H9 (cell line): ENCODE data around the gene EXOC3. TPM values are rescaled to one million over a fixed set of nuclear protein-coding genes. Genes with fewer than 3 reads are reported as not detected.
A peak's percentile ranks its signal among the peaks of the same experiment; 100 is the strongest.

Experiments
- DNase-seq: peaks from one replicate; pipeline ENCODE4 v3.0.0-alpha.2; 2017
- H2AFZ ChIP-seq: one replicate; pipeline ENCODE4 v1.6.1; 2013; ENCODE audit warnings: mild to moderate bottlenecking, low read length, control low read depth, moderate library complexity
- H2AK5ac ChIP-seq: 2 replicates; pipeline ENCODE4 v1.6.1; 2013; ENCODE audit warnings: low read length, control low read depth, mixed read lengths; ENCODE audit not compliant: insufficient read length
- H2BK120ac ChIP-seq: one replicate; pipeline ENCODE4 v1.6.1; 2013; ENCODE audit warnings: low read depth, mild to moderate bottlenecking, low read length, control low read depth, inconsistent platforms; ENCODE audit not compliant: poor library complexity, severe bottlenecking
- H2BK12ac ChIP-seq: 2 replicates; pipeline ENCODE4 v1.6.1; 2013; ENCODE audit warnings: low read length, control low read depth, mixed read lengths, low read depth; ENCODE audit not compliant: insufficient read length
- H2BK15ac ChIP-seq: 2 replicates; pipeline ENCODE4 v1.6.1; 2013; ENCODE audit warnings: low read depth, low read length, control low read depth
- H2BK20ac ChIP-seq: one replicate; pipeline ENCODE4 v1.6.1; 2013; ENCODE audit warnings: low read depth, mild to moderate bottlenecking, low read length, control low read depth, inconsistent platforms; ENCODE audit not compliant: poor library complexity, severe bottlenecking
- H2BK5ac ChIP-seq: 2 replicates; pipeline ENCODE4 v1.6.1; 2013; ENCODE audit warnings: low read length, control low read depth, mixed read lengths; ENCODE audit not compliant: insufficient read length
- H3K14ac ChIP-seq: 2 replicates; pipeline ENCODE4 v1.6.1; 2013; ENCODE audit warnings: low read length, control low read depth; ENCODE audit not compliant: insufficient read depth
- H3K18ac ChIP-seq: 2 replicates; pipeline ENCODE4 v1.6.1; 2013; ENCODE audit warnings: low read depth, mild to moderate bottlenecking, mixed read lengths, low read length, control low read depth; ENCODE audit not compliant: insufficient read length
- H3K23ac ChIP-seq: 2 replicates; pipeline ENCODE4 v1.6.1; 2013; ENCODE audit warnings: low read length, control low read depth, mixed read lengths, low read depth; ENCODE audit not compliant: insufficient read length
- H3K23me2 ChIP-seq: 2 replicates; pipeline ENCODE4 v1.6.1; 2013; ENCODE audit warnings: low read depth, mild to moderate bottlenecking, mixed read lengths, low read length, control low read depth; ENCODE audit not compliant: insufficient read length, poor library complexity, severe bottlenecking
- H3K27ac ChIP-seq: 2 replicates; pipeline ENCODE4 v1.5.1; 2013; ENCODE audit warnings: low read length, control low read depth, mixed read lengths, low read depth; ENCODE audit not compliant: insufficient read length
- H3K27me3 ChIP-seq: 2 replicates; pipeline ENCODE4 v1.6.1; 2013; ENCODE audit warnings: low read length, control low read depth, inconsistent platforms; ENCODE audit not compliant: insufficient read depth
- H3K4ac ChIP-seq: 2 replicates; pipeline ENCODE4 v1.6.1; 2013; ENCODE audit warnings: low read depth, mild to moderate bottlenecking, control low read depth, inconsistent platforms, low read length, moderate library complexity
- H3K4me1 ChIP-seq: 2 replicates; pipeline ENCODE4 v1.6.1; 2013; ENCODE audit warnings: low read length, control low read depth, inconsistent platforms; ENCODE audit not compliant: insufficient read depth
- H3K4me2 ChIP-seq: 2 replicates; pipeline ENCODE4 v1.6.1; 2013; ENCODE audit warnings: low read length, control low read depth, mixed read lengths; ENCODE audit not compliant: insufficient read length, insufficient read depth
- H3K56ac ChIP-seq: 2 replicates; pipeline ENCODE4 v1.6.1; 2013; ENCODE audit warnings: low read depth, mild to moderate bottlenecking, mixed read lengths, low read length, control low read depth; ENCODE audit not compliant: insufficient read length
- H3K79me1 ChIP-seq: 2 replicates; pipeline ENCODE4 v1.6.1; 2013; ENCODE audit warnings: low read depth, mild to moderate bottlenecking, moderate library complexity, low read length, control low read depth, inconsistent platforms; ENCODE audit not compliant: insufficient read depth, poor library complexity, severe bottlenecking
- H3K79me2 ChIP-seq: 2 replicates; pipeline ENCODE4 v1.6.1; 2013; ENCODE audit warnings: low read length, control low read depth, inconsistent platforms; ENCODE audit not compliant: insufficient read depth
- H3K9ac ChIP-seq: 2 replicates; pipeline ENCODE4 v1.6.1; 2013; ENCODE audit warnings: low read length, control low read depth, mixed read lengths; ENCODE audit not compliant: insufficient read length; ENCODE audit errors: extremely low read depth
- H3K9me3 ChIP-seq: one replicate; pipeline ENCODE4 v1.6.1; 2013; ENCODE audit warnings: low read depth, low read length, inconsistent platforms; ENCODE audit not compliant: control insufficient read depth
- H3T11ph ChIP-seq: one replicate; pipeline ENCODE4 v1.6.1; 2013; ENCODE audit warnings: mild to moderate bottlenecking, low read length, control low read depth, inconsistent platforms
- H4K20me1 ChIP-seq: one replicate; pipeline ENCODE4 v1.6.1; 2013; ENCODE audit not compliant: control insufficient read depth, insufficient read length, insufficient read depth
- H4K5ac ChIP-seq: 2 replicates; pipeline ENCODE4 v1.6.1; 2013; ENCODE audit warnings: low read depth, mild to moderate bottlenecking, mixed read lengths, low read length, control low read depth; ENCODE audit not compliant: insufficient read length
- H4K8ac ChIP-seq: replicated peaks from 2 replicates; pipeline ENCODE4 v1.6.1; 2013; ENCODE audit warnings: low read length, control low read depth, mixed read lengths, low read depth; ENCODE audit not compliant: insufficient read length
- H4K91ac ChIP-seq: 2 replicates; pipeline ENCODE4 v1.6.1; 2013; ENCODE audit warnings: low read depth, mild to moderate bottlenecking, moderate library complexity, mixed read lengths, low read length, control low read depth; ENCODE audit not compliant: insufficient read length
- H3K27ac Mint-ChIP-seq, 3 experiments: 2 replicates in 2 of 3; 3 replicates in 1 of 3; pipeline ENCODE4 v1.8.0; 2020 to 2021; ENCODE audit warnings: mixed read lengths in 3 of 3, mild to moderate bottlenecking in 1 of 3, moderate library complexity in 1 of 3
- H3K27me3 Mint-ChIP-seq: 2 replicates; pipeline ENCODE4 v1.8.0; 2021; ENCODE audit warnings: low read depth, mild to moderate bottlenecking, moderate library complexity, mixed read lengths
- H3K36me3 Mint-ChIP-seq, 3 experiments: 2 replicates in 2 of 3; 3 replicates in 1 of 3; pipeline ENCODE4 v1.8.0; 2020 to 2021; ENCODE audit warnings: low read depth in 3 of 3, mixed read lengths in 3 of 3; ENCODE audit not compliant: insufficient read depth in 1 of 3
- H3K4me1 Mint-ChIP-seq, 2 experiments: 2 replicates each; pipeline ENCODE4 v1.8.0; 2020; ENCODE audit warnings: mixed read lengths in 2 of 2
- H3K4me3 Mint-ChIP-seq, 2 experiments: 2 replicates in 1 of 2; 3 replicates in 1 of 2; pipeline ENCODE4 v1.8.0; 2020 to 2021; ENCODE audit warnings: mild to moderate bottlenecking in 2 of 2, mixed read lengths in 2 of 2, moderate library complexity in 1 of 2
- H3K9me3 Mint-ChIP-seq, 2 experiments: 2 replicates in 1 of 2; 3 replicates in 1 of 2; pipeline ENCODE4 v1.8.0; 2020; ENCODE audit warnings: mild to moderate bottlenecking in 2 of 2, mixed read lengths in 2 of 2, moderate library complexity in 1 of 2
- WGBS: extraction: QIAGEN DNeasy Blood & Tissue Kit; methylation state at CpG from one replicate; pipeline ENCODE4 v1.1.7; 2013; ENCODE audit warnings: missing lambda C conversion rate, low lambda C conversion rate, mixed read lengths; ENCODE audit not compliant: insufficient read length; ENCODE audit errors: extremely low coverage; 5-methylcytosine and 5-hydroxymethylcytosine counted together
- total RNA-seq: library from RNA; stranded (reverse); gene quantifications from 2 replicates; pipeline ENCODE4 v1.2.1, GENCODE V29; 2021
- TF ChIP-seq, protein P1 (sequence below): fragments of 200-600 bp; sonication (generic); conservative IDR thresholded peaks from 3 replicates; pipeline ENCODE4 v1.8.0; 2021; ENCODE audit warnings: antibody characterized with exemption, mild to moderate bottlenecking

The EXOC3 gene
- total RNA-seq, 1 experiment from 2014 or later = 36.7 TPM

DNA sequence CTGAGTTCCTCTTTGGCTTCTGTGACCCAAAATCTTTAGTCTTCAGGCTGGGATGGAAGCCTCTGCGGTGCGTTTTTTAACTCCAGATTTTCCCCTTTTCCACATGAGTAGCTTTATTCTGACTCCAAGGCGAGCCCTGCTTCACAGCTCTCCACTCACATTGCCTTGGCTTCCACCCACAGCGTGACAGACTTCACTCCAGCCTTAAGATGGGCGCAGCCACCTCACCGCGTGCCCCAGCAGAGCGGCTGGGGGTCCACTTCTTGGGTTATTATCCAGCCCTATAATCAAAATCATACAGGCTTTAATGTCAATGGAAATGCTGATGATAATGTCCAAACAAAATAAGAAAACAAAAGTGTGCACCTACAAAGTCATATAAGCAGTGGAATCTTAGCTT, 1.2 kb downstream of the EXOC3 start:
- H3K18ac ChIP-seq = no peak overlapping the region
- H3K79me1 ChIP-seq = peaks cover 10% of the 10 kb centered on the region
- no CpG with 5 or more reads among the region's 8 CpGs for WGBS
- no peaks in the 10 kb centered on the region for H3K27me3 ChIP-seq
- H3T11ph ChIP-seq = no peak overlapping the region
- DNase-seq = no peak
- no peak overlapping the region for H3K27ac ChIP-seq
- H4K8ac ChIP-seq = no peak overlapping the region
- H3K27me3 Mint-ChIP-seq = peaks cover 19% of the 10 kb centered on the region
- H3K79me2 ChIP-seq = peaks cover 6% of the 10 kb centered on the region; the same call in 1 of the 2 replicates
- no peak overlapping the region for H3K14ac ChIP-seq
- H3K27ac Mint-ChIP-seq = no peak overlapping the region; a peak in 1 of 7 replicates
- H3K23ac ChIP-seq = no peak overlapping the region
- peaks cover 22 to 31% (median 30%) of the 10 kb centered on the region in 3 experiments; a peak in 6 of 7 replicates for H3K36me3 Mint-ChIP-seq
- no peak overlapping the region for H3K4ac ChIP-seq
- H4K20me1 ChIP-seq = no peaks in the 10 kb centered on the region
- H3K4me3 Mint-ChIP-seq = peak overlapping the region; percentile 94 to 98
- H2BK20ac ChIP-seq = no peak overlapping the region
- no peak overlapping the region for H2AFZ ChIP-seq
- H2BK120ac ChIP-seq = no peak overlapping the region
- no peak overlapping the region for H2BK15ac ChIP-seq
- no peak overlapping the region for H3K56ac ChIP-seq
- H2AK5ac ChIP-seq = no peak overlapping the region
- H3K9ac ChIP-seq = no peak overlapping the region
- H3K4me2 ChIP-seq = no peak overlapping the region
- H3K9me3 Mint-ChIP-seq = 0 out of 5 replicates have a peak, but pooled peaks cover 0 to 3% of the 10 kb centered on the region in 2 experiments
- H4K91ac ChIP-seq = no peak overlapping the region
- TF ChIP-seq, protein P1, sequence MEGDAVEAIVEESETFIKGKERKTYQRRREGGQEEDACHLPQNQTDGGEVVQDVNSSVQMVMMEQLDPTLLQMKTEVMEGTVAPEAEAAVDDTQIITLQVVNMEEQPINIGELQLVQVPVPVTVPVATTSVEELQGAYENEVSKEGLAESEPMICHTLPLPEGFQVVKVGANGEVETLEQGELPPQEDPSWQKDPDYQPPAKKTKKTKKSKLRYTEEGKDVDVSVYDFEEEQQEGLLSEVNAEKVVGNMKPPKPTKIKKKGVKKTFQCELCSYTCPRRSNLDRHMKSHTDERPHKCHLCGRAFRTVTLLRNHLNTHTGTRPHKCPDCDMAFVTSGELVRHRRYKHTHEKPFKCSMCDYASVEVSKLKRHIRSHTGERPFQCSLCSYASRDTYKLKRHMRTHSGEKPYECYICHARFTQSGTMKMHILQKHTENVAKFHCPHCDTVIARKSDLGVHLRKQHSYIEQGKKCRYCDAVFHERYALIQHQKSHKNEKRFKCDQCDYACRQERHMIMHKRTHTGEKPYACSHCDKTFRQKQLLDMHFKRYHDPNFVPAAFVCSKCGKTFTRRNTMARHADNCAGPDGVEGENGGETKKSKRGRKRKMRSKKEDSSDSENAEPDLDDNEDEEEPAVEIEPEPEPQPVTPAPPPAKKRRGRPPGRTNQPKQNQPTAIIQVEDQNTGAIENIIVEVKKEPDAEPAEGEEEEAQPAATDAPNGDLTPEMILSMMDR = no peak
- no peak overlapping the region for H4K5ac ChIP-seq
- no peaks in the 10 kb centered on the region for H3K4me1 ChIP-seq
- no peak overlapping the region for H2BK12ac ChIP-seq
- H3K4me1 Mint-ChIP-seq = peaks cover 8 to 10% of the 10 kb centered on the region in 2 experiments; a peak in 3 of 4 replicates
- H3K9me3 ChIP-seq = no peaks in the 10 kb centered on the region
- H2BK5ac ChIP-seq = no peak overlapping the region
- peaks cover 12% of the 10 kb centered on the region for H3K23me2 ChIP-seq
